Fibroblast of skin of scalp (primary cell): ENCODE data around the gene RCAN1.
"Not testable (repeated sequence)": the region's sequence is repeated elsewhere in the genome, so short reads cannot be mapped to it uniquely, and the experiment has no call there.

ENCODE experiments used
- DNase-seq: peaks from one replicate; pipeline ENCODE4 v3.0.0-alpha.2; 2013

RCAN1 gene

DNA sequence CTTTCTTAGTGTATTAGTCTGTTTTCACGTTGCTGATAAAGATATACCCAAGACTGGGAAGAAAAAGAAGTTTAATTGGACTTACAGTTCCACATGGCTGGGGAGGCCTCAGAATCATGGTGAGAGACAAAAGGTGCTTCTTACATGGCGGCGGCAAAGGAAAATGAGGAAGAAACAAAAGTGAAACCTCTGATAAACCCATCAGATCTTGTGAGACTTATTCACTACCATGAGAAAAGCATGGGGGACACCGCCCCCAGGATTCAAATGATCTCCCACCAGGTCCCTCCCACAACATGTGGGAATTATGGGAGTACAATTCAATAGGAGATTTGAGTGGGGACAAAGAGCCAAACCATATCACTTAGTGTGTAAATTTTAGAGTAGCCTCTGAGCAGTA, 46.1 kb downstream of the RCAN1 start:
- DNase-seq: not testable (repeated sequence)

DNA sequence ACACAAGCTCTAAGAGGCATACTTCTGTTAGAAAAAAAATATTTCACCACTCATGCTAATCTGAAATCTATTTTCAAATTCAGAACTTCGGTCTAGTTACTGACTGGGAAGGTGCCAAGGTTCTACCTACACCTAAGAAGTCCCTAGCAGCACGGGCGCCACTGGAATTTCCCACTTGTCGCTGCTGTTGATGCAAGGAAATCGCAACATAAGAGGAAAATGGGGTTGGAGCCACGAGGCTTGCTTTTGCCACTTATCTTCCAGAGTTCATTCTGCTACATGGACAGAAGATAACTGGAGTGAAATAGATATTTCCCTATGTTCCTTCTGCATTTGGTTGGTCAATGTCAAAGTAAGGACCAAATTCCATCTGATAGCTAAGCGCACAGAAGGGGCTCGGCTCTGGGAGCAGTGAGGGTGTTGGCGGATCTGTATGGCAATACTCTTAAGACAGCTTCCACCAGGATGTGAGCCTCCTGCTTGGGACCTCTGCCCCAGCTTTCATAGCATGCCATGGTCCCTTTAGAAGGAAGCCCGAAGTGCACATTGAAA, 47.2 kb downstream of the RCAN1 start:
- DNase-seq: no peak

DNA sequence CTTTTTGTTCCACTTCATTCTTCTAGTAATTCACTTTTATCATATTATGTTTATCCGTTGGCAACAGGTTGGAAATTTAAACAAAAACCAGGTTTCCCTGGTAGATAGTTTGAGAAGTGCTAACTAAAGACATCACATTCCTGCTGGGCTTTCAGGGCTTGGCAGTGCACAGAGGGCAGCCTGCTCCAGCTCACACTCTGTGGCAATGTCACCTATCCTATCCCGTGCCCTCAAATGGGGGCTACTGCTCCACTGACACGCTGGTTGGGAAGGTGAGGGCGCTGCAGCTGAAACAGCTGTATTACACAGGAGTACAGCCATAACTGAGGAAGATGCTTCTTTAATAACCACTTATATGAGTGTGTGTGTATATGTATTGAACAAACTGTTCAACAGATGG, 49.7 kb downstream of the RCAN1 start:
- no peak for DNase-seq

DNA sequence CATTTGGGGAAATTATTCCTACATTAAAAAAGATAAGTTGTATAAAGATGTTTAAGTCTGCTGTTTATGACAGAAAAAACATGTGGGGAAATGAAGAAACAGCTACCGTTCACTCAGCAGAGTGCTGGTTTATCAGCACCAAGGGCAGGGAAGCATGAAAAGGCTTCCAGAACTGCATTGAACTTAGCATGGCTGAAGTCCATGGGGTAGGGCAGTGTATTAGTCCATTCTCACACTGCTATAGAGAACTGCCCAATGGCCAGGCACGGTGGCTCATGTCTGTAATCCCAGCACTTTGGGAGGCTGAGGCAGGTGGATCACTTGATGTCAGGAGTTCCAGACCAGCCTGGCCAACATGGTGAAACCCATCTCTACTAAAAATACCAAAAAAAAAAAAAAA, 51.5 kb downstream of the RCAN1 start:
- DNase-seq: not testable (repeated sequence)

DNA sequence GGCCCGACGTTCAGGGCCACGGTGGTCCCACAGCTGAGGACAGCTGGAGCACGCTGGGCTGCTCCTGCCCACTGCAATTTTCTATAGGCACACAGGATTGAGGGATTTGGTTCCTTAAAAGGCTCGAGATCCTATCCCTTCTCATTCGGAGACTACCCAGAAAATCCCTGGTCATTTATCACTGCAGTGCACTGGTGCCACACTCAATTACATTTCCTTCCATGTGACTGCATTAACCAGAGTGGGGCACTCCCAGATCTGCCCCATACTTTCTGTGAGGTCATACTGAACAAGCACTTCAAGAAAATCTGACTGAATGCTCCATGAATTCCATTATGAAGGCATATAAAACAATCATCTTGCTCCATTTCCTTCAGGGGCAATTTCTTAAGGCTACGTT, 53.1 kb downstream of the RCAN1 start:
- no peak for DNase-seq

DNA sequence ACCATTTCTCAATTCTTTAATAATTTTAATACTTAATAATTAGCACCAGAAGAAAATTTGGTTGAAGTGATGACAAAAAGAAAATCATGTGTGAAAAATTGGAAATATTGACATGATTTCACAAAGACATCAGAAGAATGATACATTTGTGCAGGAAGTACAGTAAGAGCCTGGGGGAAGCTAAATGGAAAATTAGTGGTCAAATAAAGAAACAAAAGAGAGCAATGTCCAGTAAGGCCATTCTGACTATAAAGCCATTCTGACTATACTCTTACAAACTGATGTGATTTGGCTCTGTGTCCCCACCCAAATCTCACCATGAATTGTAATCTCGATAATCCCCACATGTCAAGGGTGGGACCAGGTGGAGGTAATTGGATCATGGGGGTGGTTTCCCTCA, 54.3 kb downstream of the RCAN1 start:
- no peak for DNase-seq

DNA sequence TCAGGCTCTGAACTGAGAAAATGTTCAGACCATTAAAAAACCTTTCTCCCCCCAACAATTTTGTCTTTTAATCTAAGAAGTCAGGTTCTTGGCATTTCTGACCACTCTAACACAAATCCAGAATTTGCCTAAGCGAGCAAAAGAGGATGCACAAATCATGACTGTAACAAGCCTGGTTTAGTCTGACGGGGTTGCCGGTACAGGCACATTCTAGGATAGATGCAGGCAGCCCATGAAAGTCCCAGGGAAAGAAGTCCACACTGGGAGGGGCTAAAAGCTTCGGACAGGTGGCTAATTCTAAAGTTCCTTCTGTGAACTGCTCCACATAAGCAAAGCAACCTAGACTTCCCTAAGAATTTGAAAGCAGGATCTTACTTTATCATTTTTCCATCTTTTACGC, 54.9 kb downstream of the RCAN1 start:
- no peak for DNase-seq

DNA sequence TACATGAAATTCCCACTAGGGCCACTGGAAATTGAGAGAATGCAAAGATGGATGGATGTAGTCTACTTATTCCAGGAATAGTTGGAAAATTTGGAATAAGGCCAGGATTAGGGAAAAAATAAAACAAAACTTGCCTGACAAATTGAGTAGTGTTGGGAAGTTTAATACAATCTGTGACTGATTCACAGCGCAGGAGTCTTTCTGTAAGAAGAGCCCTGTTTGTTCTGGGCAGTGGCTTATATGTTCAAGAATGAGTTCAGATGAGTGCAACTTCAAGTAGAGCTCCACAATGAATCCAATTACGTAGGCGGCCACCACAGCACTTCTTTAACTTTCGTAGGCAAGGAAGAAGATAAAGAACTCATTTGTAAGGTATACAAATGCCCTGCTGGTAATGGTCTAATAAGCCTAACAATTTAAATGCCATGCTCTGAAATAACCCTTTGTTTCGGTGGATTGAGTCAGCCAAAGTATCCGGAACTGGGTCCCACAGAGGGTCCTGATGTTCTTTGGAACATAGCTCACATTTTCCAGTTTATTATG, 55.8 kb downstream of the RCAN1 start:
- peak; percentile 58 for DNase-seq

DNA sequence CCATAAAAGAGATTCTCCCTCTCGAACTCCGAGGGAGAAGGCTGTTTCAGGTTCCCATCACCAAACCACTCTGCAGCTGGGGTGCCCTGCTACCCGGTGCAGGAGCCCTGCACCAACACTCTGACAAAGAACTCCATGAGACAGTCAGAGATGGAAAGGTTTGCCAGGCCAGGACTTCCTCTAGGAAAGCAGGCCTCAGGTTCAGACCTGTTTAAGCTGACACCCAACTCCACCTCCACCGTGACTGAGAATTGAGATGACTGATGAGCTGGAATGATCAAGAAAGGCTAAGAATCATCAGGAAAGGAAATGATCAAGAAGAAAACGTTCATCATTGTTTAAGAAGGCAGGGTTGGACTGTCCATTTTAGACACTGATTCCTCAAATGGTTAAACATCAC, 56.7 kb downstream of the RCAN1 start:
- no peak for DNase-seq

DNA sequence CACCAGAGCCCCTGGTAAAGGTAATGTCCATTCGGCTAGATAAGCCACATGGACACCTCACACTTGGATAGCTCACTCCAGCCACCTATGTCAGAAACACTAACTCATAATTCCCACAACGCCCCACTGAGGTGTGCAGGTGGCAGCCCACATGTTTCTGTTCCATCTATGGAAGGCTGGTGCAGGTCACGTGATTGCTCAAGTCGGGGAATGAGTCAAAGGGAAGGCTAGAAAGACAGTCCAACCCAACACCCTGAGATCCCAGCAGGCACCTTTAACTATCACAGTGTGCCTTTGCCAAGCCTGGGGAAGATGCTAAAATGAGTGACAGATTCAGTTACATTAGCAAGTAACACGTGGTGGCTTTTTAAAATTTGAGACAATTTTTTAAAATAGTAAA, 57.7 kb downstream of the RCAN1 start:
- no peak for DNase-seq

DNA sequence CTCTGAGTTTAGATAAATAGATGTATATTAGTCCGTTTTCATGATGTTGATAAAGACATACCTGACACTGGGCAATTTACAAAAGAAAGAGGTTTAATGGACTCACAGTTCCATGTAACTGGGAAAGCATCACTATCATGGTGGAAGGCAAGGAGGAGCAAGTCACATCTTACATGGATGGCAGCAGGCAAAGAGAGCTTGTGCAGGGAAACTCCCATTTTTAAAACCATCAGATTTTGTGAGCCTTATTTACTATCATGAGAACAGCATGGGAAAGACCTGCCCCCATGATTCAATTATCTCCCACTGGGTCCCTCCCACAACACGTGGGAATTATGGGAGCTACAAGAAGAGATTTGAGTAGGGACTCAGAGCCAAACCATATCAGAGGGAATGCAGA, 60.2 kb downstream of the RCAN1 start:
- DNase-seq: not testable (repeated sequence)

DNA sequence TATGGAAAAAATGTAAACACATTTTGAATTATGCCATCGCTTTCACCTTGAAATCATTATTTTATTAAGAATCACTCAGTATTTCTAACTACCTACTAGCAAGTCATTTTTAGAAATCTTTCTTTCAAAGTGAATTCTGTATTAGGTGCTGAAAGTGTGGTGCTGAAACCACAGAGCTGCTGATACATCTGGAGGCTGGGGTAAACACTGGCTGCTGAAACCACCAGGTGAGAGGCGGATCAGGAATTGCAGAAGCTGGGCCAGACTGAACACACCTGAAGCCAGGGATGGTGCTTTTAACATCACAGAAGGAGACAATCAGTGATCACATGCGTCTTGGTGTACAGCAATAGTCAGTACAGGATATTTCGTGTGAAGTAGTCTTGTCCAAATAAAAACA, 60.7 kb downstream of the RCAN1 start:
- DNase-seq: no peak

DNA sequence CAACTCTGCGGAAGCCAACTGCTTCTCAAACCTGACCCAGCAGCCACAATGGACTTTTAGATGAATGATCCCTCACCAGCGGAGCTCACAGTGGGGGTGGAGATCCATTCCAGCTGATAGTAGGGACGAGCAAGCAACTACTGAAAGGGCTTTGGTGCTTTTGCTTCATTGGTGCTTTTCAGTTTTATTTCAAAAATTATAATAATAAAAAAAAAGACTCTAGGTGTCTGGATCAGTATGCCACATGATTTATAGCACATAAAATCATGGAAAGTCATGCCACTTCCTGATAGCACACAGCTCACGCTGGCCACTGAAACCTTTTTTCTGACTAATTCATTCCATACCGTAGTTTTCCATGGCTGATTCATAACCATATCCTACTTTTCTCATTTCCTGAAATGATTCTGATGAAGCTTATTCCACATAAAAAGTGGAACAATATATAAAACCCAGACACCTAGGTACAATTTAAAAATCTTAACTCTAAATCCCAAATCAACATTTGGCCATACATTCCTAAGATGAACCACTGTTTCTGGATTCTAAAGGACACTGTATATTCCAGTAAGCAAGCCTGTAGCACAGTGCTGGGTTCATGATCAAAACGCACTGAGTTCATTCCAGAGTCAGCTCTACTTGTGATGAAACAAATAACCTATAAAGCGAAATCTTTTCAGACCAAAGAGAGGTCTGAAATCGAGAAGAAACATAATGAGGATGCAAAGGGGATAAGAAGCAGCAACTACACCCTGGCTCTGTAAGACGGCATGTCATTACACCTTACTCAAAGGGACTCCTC, 61.6 kb downstream of the RCAN1 start:
- DNase-seq: peak; percentile 88

DNA sequence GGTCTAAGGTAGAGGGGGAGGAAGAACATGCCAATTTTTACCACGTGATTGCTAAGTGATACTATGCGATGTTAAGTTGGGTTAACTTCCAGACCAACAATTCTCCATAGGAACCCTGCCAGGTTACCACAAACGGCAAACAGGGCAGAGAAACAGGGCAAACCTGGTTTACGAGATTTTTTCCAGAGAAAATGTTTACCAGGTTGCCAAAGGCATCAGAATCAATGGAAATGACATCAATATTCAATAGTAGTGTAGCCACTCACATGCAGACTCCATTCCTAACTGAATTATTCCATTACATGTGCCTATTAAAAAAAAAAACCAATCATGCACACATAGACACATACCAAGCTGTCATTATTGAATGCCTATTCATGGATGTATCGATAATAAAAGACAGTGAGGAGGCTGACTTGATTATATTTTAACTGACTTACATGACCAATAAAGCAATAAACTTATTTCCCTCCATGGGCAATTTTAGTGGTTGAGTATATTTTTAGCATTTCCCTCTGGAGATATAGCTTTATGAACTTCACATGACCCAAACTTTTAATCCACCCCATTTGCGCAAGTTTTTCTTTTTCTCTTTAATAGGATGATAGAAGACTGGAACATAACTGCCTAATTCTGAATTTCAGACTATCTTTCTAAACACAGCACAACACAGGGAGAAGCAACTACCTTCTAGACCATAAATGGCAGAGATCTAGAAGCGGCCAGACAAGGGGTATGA, 62.4 kb downstream of the RCAN1 start:
- peak; percentile 63 for DNase-seq

DNA sequence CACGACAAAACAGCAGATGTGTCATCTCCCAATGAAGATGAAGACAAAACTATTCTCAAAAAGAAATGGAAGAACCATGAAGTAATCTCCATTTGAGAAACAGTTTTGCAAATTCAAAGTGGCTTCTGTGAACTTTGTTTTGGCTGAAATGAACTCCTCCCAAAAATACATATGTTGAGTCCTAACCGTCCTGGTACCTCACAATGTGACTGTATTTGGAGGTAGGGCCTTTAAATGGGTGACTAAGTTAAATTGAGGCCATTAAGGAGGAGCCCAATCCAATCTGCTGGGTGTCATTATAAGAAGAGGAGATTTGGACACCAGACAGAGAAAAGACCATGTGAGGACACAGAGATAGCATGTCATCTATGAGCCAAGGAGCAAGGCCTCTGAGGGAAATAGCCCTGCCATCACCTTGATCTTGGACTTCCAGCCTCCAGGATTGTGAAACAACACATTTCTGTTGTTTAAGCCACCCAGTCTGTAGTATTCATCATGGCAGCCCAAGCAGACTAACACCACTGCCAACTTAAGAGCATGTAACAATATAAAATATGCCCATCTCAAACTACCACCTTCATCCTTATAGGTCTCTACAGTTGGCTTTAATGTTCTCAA, 64.6 kb downstream of the RCAN1 start:
- DNase-seq: no peak

DNA sequence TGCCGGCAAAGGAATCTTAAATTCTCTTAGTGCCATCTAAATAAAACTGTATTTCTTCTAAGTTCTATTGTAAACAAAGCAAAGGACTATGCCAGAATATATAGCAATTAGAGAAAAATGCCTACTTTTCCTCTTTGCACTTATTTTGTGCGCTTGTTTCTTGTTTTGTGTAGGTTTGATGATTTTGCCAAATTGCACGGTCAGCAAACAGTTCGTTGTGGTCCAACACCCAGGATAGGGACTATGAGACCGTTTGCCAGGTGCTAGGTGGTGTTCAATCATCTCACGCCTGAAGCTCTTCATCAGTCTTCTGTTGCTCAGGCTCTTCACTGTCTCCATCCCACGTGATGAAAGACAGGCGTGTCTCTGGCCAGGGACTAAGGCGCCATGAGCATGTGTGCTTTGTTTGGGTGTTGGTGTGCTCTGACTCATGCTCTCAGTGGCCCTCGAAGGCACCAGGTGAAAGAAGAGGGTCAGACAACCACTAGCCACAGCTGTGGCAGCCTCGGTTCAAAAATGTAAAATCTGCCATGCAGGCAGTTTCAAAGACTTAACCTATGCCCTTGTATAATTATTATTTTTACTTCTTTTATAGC, 66.0 kb downstream of the RCAN1 start:
- no peak for DNase-seq

DNA sequence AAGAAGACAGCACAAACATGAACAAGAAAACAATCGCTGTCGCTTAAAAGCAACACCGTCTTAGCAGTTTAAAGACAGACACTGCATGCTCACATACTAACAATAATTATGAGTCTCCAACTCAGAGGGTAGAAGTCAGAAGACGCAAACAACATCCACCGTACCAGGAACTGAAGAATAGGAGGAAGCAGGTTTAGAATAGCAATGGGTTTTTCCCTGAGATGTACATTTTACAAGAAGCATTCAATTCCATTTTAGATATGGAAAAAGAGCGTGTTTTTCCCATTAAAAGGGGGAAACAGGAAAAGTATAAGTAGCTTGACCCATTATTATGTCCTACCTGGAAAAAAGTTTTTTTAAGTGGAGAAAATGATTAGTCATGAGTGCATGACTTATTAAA, 68.4 kb downstream of the RCAN1 start:
- DNase-seq: no peak

DNA sequence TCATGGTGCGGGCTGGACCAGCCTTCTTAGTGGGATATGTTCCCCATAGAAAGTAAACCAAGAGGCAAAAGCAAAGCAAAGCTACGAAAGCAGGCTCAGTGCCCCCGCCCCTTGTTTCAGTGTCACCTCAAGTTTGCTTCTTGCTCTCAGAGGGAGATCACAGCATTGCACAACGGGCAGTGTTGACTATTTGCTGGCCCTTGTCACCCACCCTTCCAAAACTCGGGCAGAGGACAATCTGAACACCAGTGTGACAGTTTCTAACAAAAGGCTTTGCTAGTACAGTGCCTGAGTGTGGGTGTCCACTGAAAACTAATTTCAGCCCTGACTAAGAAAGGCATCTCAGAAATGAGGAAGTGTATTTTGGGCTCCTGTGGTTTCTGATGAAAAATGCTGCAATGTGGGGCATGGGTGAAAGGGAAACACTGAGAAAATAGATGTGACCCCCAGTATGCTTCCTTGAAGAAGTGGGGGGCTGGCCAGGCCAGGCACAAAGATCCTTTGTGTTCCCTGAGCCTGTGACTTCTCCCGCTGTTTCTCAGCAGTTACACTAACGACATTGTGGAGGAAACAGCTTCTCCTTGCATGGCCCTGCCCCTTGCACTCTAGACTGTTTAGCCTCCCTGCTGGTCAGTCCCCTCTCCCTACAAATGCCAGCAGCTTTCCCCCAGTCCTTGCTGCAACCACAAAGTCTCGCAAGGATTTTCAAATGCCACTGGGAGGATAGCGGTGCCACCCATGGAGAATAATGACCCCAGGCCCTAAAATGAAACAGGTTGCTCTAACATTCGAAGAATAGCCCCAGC, 69.6 kb downstream of the RCAN1 start:
- DNase-seq: peak; percentile 97

DNA sequence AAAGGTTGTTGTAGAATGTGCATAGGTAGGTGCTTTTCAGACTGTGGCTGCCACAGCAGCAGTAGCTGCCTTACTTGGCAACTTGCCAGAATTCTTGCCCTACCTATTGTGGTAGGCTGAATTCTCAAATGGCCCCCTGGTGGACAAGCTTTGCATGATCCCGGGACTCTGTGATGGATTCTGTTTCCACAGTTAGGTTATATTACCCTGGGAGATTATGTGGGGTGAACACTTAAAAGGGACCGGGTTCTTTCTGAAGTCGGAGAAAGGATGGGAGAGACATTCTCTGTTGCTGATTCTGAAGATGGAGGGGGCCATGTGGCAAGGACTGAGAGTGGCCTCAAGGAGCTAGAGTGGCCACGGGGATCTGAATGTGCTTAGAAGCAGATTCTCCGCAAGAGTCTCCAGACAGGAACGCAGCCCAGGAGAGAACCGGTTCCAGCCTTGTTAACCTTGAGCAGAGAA, 70.8 kb downstream of the RCAN1 start:
- peak; percentile 82 for DNase-seq

DNA sequence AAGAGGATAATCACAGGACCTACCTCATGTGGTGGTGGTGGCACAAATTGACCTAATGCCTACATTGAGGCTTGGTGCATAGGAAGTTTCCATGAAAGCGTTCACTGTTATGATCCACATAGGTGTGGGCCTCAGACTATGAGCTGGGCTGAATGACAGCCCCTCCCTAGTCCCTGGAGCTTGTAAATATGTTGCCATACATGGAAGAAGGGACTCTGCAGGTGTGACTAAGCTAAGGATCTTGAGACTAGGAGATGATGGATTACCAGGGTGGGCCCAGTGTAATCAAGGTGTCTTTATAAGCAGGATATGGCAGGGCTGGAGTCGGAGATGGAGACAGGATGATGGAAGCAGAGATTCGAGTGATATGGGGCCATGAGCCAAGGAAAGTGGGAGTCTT, 71.9 kb downstream of the RCAN1 start:
- DNase-seq: no peak

DNA sequence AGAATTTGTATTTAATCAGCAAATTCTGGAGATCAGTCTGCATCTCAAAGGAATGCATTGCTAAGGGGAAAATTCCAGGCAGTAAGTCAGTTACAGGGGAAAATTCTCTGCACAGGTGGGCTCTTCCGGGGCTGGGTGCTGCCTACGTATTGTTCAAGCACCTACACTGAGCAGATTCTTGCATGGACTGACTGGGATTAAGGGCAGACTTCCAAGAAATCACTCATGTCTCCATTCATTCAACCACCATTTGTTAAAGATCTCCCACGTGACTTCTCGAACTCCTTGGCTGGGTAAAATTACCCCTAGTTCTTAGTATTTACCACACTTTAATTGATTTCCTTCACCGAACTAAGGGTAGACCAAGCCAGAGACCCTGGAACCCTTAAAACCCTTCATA, 74.7 kb downstream of the RCAN1 start:
- no peak for DNase-seq

DNA sequence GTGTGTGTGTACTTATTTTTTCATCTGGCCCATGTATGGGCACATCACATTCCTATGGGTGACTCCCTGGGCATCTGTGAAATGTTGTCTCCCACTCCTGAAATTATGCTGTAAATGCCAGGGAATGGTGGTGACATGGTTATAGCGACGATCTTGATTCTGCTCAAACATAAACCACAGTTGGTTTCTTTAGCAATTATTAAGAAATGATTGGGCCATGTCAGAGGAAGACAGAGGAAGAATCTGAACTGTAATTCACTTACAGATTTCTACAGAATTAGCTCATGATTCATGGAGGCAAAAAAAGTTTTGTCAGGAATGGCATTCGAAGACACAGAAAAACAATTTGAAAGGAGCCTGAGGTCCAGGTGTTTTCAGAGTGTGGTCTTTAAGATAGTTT, 77.1 kb downstream of the RCAN1 start:
- DNase-seq: peak; percentile 42
